ENCODE measurements around the gene KRT81.

DNA sequence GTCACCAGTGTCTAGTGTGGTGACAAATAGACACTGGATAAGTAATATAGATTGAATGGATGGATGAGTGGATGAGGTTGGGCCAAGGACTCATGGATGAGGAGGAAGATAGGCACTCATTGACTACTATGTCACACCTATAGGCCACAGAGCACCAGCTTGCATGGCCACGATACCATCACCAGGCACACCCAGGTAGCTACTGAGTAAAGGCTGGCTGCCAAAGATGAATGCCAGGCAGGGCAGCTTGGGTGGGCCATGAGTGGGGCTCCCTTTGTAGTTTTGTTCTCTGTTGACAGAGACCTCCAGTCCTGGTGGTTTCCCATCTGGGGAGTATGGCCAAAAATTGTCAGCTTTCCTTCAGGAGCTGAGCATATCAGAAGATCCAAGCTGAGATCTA is 41.0 kb upstream of the KRT81 start:
- TF ChIP-seq EZH2phosphoT487 (IDR thresholded peaks at IDR 0.05; ENCODE audit: insufficient read depth, low read depth) (no peak), EZH2 (IDR thresholded peaks at IDR 0.05; ENCODE audit: insufficient read depth, poor library complexity, severe bottlenecking) (no peak)
